ENCODE data around the gene DNAJC22.
"Not testable (repeated sequence)": the region's sequence is repeated elsewhere in the genome, so short reads cannot be mapped to it uniquely, and the experiment has no call there.

Gene DNAJC22

DNA sequence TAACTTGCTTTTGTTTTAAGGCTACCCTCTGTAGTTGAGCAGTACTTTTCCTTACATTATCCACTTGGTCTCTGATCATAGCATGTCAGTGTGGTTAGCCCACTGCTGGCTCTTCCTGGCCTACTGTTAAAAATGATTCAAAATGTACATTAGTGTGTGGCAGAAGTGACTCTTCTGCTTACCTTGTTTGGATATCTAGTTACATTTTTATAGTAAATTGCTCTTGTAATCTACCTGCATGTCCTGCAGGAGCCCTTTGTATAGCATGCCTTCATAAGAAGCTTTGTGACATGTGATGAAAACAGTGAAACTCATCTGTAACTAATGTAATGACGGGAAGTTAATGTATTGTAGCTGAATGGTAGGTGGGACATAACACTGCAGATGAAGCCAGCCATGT lies 28.7 kb downstream of the DNAJC22 start:
- no peak for DNase-seq (ENCODE audit: low read depth in 3 of 3)

DNA sequence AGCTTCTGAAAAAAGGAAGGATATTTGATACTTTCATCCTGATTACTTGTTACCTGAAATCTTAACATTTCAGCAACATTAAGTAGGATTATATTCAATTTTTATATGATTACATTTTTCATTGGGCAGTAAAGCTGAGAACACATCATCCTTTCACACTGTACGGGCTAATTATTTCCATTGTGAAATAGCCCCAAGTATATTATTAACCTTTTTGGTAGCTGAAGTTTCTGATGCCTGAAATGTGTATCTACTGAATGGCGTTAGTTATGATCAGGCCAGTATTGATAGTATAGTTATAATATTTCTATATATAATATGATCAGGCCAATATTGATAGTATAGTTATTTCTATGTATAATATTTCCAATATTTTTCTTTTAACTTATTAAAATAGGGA lies 30.7 kb downstream of the DNAJC22 start:
- no peak for DNase-seq (ENCODE audit: low read depth in 3 of 3)

DNA sequence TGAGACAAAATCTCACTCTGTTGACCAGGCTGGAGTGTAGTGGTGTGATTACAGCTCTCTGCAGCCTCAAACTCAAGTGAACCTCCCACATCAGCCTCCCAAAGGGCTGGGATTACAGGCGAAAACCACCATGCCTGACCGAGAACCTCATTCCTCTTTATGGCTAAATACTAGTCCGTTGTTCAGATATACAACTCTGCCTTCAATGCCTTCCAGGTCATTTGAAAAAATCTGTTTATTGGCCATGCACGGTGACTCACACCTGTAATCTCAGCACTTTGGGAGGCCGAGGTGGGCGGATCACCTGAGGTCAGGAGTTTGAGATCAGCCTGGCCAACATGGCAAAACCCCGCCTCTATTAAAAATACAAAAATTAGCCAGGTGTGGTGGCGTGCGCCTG lies 33.5 kb downstream of the DNAJC22 start:
- not testable (repeated sequence) for DNase-seq (ENCODE audit: low read depth in 3 of 3)

DNA sequence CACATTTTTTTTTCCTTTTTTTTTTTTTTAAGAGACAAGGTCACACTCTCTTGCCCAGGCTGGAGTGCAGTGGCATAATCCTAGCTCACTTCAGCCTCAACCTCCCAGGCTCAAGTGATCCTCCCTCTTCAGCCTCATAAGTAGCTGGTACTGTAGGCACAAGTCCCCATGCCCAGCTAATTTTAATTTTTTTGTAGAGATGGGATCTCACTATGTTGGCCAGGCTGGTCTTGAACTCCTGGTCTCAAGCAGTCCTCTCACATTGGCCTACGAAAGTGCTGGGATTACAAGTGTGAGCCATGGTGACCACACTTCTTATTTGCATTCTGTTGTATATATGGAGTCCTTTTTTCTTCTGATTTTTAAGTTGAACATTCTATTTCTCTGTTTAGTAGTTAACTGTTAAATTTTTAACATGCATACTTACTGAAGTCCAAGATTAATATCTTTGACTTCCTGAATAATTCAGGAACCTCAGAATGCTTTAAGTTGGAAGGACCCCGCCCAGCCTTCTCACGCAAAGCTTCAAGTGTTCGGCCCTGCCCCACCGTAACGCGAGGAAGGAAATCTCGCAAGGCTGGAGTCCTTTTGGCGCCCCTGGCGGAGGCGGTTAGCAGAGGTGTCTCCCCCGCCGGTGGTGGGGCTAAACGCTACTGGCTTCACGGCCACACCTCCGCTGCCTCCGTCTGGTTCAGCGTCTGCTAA lies 42.1 kb downstream of the DNAJC22 start:
- DNase-seq (ENCODE audit: low read depth in 3 of 3) = peak; percentile 16 to 57 (median 18)

DNA sequence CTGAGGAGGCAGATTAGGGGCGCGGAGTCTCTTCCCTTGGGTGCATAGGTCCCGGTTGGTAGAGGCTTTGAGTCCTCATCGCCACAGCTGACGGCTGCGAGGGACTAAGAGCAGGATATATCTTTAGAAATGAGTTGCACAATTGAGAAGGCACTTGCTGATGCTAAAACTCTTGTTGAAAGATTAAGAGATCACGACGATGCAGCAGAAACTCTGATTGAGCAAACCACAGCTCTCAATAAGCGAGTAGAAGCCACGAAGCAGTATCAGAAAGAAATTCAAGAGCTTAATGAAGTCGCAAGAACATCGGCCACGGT lies 42.7 kb downstream of the DNAJC22 start:
- no peak for DNase-seq (ENCODE audit: low read depth in 3 of 3)

DNA sequence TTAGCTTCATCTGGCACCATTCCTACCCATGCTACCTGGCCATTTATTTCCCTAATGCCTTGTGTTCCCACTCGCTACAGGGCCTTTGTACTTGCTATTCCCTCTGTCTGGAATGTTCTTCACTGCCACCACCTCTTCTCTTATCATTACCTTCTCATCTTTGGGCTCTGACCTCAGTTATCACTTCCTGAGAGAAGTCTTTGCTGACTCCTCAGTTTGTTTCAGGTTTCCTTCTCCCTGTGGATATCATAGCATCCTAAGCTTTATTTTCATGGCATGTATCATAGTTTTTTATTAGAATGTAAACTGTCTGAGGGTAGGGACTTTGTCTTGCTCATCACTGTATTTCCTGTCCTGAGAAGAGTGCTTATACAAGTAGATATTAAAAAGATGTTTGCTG lies 50.3 kb downstream of the DNAJC22 start:
- no peak for DNase-seq (ENCODE audit: low read depth in 3 of 3)

DNA sequence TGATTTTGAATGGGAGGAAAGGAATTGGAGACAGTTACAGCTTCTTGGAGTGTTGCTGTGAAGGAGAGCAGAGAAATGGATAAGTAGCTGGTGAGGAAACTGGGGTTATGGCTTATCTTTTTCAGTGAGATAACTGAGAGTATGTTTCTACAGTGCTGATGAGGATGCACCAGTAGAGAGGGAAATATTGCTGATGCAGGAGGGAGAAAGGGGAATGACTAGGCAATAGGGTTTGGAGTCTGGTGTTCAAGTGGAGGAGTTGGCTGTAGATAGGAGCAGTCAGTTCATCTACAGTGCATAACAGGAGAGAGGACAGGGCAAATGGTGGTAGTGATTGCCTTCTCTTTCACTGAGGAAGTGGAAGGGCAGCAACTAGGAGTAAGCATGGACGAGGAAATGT lies 53.6 kb downstream of the DNAJC22 start:
- no peak for DNase-seq (ENCODE audit: low read depth in 3 of 3)
